HEK293T (cell line): ENCODE measurements around the gene PCDHGA11.
"Not testable (repeated sequence)": the region's sequence is repeated elsewhere in the genome, so short reads cannot be mapped to it uniquely, and the experiment has no call there.

Experiments
- ARNT ChIP-seq: fragments of 450-650 bp; IDR thresholded peaks from 2 replicates; pipeline ENCODE4 v1.6.1; 2017; ENCODE audit warnings: mild to moderate bottlenecking
- FOXA1 ChIP-seq: fragments of 450-650 bp; IDR thresholded peaks from 2 replicates; pipeline ENCODE4 v1.6.1; 2016; ENCODE audit warnings: mild to moderate bottlenecking
- LEF1 ChIP-seq: fragments of 450-650 bp; IDR thresholded peaks from 2 replicates; pipeline ENCODE4 v1.6.1; 2017; ENCODE audit warnings: mild to moderate bottlenecking, borderline replicate concordance
- SP1 ChIP-seq: fragments of 450-650 bp; IDR thresholded peaks from 2 replicates; pipeline ENCODE4 v1.6.1; 2017
- SUZ12 ChIP-seq: fragments of 450-650 bp; IDR thresholded peaks from 2 replicates; pipeline ENCODE4 v1.6.1; 2016; ENCODE audit warnings: mild to moderate bottlenecking
- TARDBP ChIP-seq: fragments of 450-650 bp; IDR thresholded peaks from 2 replicates; pipeline ENCODE4 v1.6.1; 2016
- ZNF384 ChIP-seq: fragments of 450-650 bp; IDR thresholded peaks from 2 replicates; pipeline ENCODE4 v1.6.1; 2016

GRCh38 chr5:141432308-141432707 lies 11.5 kb downstream of the PCDHGA11 start:
- not testable (repeated sequence) for TF ChIP-seq ARNT, FOXA1, TARDBP, LEF1, ZNF384, SP1, SUZ12
